ENCODE data around the gene DLGAP1.

- TF ChIP-seq CTCF (IDR thresholded peaks at IDR 0.05; ENCODE audit: low read depth, low read length) (no peak), EZH2phosphoT487 (IDR thresholded peaks at IDR 0.05; ENCODE audit: low read depth) (no peak)
These were observed 9.2 kb downstream of the DLGAP1 start for GRCh38 chr18:4445902-4446301.
